HG02981 (cell line): ENCODE data around the gene AP3S2.
"Not testable (repeated sequence)": the region's sequence is repeated elsewhere in the genome, so short reads cannot be mapped to it uniquely, and the experiment has no call there.

ENCODE experiments used
- ATAC-seq: cut with Tn5 transposase; IDR thresholded peaks from one replicate; pipeline ENCODE4 v1.9.1; 2021; ENCODE audit warnings: mild to moderate bottlenecking, moderate library complexity; ENCODE audit not compliant: unreplicated experiment

AP3S2 gene

GRCh38 chr15:89802986-89803824 lies 90.6 kb downstream of the AP3S2 start:
- ATAC-seq: no peak

- ATAC-seq: no peak
Measured at GRCh38 chr15:89802231-89802928, 91.4 kb downstream of the AP3S2 start.

GRCh38 chr15:89801471-89802195 lies 92.2 kb downstream of the AP3S2 start:
- no peak for ATAC-seq

- no peak for ATAC-seq
Measured at GRCh38 chr15:89799918-89800498, 93.8 kb downstream of the AP3S2 start.

- no peak for ATAC-seq
Measured at GRCh38 chr15:89799011-89799911, 94.5 kb downstream of the AP3S2 start.

- ATAC-seq: no peak
Measured at GRCh38 chr15:89797678-89798201, 96.1 kb downstream of the AP3S2 start.

GRCh38 chr15:89795996-89796395 lies 97.8 kb downstream of the AP3S2 start:
- ATAC-seq: no peak

- ATAC-seq: no peak
Measured at GRCh38 chr15:89794627-89795241, 99.1 kb downstream of the AP3S2 start.

GRCh38 chr15:89792106-89792805 lies 101.5 kb downstream of the AP3S2 start:
- no peak for ATAC-seq

- no peak for ATAC-seq
Measured at GRCh38 chr15:89790661-89791060, 103.1 kb downstream of the AP3S2 start.

GRCh38 chr15:89790206-89790605 lies 103.6 kb downstream of the AP3S2 start:
- ATAC-seq: no peak

GRCh38 chr15:89788585-89788984 lies 105.2 kb downstream of the AP3S2 start:
- ATAC-seq: not testable (repeated sequence)

GRCh38 chr15:89787944-89788343 lies 105.8 kb downstream of the AP3S2 start:
- no peak for ATAC-seq

GRCh38 chr15:89785774-89786140 lies 108.0 kb downstream of the AP3S2 start:
- ATAC-seq: no peak

GRCh38 chr15:89785064-89785773 lies 108.6 kb downstream of the AP3S2 start:
- no peak for ATAC-seq

GRCh38 chr15:89784686-89784960 lies 109.2 kb downstream of the AP3S2 start:
- ATAC-seq: no peak

GRCh38 chr15:89783861-89784685 lies 109.7 kb downstream of the AP3S2 start:
- ATAC-seq: no peak
